KG1 (cell line): ENCODE measurements around the gene BCL11B.
"Not testable (repeated sequence)": the region's sequence is repeated elsewhere in the genome, so short reads cannot be mapped to it uniquely, and the experiment has no call there.

Experiments
- DNase-seq: peaks from one replicate; lab custom pipeline; 2025; lab: John Stamatoyannopoulos, UW

BCL11B gene

GRCh38 chr14:99239661-99240092, 32.3 kb downstream of the BCL11B start:
- no peak for DNase-seq

DNA sequence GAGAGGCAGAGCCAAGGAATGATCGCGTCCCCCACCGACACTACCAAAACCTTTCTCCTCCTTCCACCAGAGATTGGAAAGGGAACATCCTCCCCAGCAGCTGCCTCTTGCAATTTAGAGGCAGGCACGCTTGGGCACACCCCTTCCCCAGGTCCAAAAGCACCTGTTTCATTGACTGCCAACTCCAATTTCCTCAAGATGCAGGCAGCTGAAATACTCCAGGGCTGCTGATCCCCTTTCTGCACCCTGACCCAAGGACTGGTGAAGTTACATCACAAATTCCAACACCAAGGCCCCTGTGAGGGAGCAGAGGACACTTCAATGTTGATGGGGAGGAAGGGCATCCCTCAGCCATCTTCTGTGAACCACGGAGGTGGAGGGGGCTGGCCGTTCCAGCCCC, 33.8 kb downstream of the BCL11B start:
- DNase-seq, result no peak

DNA sequence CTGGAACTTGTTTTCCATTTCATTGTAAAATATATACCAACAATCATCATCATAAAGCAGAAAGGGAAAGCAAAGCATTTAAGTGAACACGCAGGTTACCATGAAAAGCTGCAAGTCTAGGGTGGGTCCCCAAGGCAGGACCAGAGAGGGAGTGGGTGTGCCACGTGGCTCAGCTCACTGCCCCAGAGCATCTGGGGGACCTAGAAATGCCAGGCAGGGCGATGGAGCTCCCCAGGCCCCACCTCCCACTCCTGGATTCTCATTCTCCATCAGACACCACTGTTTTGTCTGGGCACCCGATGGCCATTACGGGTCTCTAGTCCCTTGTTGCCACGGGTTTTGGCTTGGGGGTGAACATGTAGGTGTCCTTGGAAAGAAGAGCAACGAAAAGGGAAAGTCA, 34.7 kb downstream of the BCL11B start:
- DNase-seq, result no peak

GRCh38 chr14:99236386-99237138, 35.4 kb downstream of the BCL11B start:
- DNase-seq, result no peak

- DNase-seq, result no peak
Measured at GRCh38 chr14:99235582-99236320, 36.2 kb downstream of the BCL11B start.

GRCh38 chr14:99234961-99235571, 36.9 kb downstream of the BCL11B start:
- DNase-seq, result no peak

GRCh38 chr14:99234355-99234754, 37.6 kb downstream of the BCL11B start:
- no peak for DNase-seq

- no peak for DNase-seq
Measured at GRCh38 chr14:99233222-99234035, 38.6 kb downstream of the BCL11B start.

- no peak for DNase-seq
Measured at GRCh38 chr14:99232714-99233214, 39.2 kb downstream of the BCL11B start.

DNA sequence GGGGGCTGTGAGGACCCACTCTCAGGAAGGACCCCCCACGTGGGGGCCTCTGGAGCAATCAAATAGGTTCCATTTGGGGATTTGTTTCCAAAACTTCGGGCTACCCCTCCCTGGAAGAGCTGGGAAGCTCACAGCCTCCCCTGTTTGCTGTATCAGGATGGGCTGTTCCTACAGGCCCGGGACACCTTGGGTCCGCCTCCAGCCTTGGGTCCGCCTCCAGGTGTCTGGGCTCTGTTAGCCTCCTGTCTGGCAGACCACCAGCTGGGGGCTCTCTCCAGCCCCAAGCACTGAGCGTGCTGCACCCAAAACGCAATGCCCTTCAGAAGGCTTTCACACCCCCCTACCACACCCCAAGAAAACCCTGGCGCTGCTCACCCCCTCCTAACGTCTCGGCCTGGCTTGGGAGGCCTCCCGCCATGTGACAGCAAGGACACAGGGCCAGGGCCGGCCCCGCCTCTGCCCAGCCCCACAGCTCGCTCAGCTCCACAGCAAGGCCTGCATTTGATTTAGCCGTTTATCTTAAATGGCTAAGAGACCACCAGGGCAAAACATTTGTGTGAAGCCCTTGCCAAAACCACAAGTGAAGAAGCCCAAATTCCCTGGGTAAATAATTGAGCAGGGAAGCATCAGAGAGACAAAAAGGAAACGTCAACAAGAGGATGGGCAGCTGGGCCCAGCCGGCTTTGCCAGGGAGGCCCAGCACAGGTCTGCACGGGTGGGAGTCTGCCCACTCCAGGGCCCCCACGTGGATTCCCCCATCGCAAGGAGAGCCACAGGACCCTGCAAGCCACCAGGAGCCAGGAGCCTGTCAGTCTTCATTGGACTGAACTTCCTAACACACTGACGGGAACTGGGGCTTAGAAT, 39.9 kb downstream of the BCL11B start:
- no peak for DNase-seq

DNA sequence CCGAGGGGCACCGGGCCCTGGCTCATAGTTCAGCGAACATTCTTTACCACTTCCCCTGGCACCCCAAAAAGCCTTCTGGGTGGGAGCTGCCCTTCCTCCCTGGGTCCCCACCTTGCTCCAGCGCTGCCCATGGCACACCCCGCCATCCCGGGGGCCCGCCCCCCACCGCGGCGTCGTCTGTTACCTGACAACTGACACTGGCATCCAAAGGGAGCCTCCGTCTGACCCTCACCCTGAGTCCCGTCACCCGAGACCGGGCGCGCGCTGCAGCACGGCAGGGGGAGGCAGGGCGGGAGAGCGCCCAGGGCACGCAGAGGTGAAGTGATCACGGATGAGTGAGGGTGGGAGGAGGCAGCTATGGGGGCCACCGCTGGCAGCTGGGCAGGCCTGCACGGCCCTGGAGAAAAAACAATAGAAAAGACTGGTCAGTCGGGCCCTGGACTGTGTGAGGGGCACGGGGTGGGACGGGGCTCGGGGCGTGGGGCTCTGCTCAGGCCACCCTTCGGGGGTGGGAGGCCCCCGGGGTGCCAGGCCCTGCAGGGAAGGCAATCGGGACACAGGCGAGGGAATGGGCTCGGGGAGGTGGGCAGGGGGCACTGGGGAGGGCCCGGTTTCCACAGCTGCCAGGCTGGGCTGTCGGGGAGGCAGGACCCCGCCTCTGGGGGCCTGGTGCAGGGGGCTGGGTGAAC, 40.7 kb downstream of the BCL11B start:
- DNase-seq, result no peak

DNA sequence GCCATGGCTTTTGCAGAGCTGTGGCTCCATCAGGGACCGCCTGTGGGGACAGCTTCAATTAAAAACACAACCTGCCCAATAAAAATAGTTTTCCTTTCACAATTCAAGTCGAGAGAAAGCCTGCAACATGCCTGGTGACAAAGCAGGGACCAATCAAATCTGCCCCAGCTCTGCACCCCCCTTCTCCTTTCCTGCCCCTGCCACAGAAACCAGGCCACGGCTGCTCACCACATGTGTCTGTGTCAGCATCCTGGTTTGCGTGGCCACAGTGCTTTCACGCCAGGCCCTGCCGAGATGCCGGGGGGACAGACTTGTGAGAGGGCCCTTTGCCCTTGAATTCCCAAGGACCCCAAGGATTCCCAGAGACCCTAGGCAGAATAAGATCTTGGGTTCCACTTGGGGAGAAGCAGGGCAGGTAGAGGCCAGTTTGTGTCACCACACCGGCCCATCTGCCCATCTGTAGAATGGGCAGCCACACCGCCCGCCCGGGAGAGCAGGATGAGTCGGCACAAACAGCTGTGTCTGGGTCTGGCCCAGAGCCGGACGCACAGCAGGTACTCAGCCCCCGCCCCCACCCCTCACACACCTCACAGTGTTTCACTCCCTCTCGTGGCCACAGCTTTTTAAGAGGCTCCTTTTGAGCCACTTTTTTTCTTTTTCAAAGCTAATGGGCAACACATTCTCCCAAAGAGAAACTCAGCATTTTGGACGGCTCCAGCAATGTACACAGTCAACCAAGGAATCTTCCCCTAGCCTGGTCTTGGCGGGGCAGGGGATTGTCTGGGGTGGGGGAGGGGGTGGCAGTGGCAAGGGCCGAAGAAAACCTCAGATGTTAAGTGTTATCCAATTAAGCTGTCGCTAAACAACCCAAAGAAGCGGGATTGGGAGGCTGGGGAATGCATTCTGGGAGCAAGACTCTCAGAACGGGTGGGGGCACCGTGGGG, 41.5 kb downstream of the BCL11B start:
- no peak for DNase-seq

- DNase-seq, result no peak
Measured at GRCh38 chr14:99229654-99230207, 42.3 kb downstream of the BCL11B start.

GRCh38 chr14:99228760-99229159, 43.2 kb downstream of the BCL11B start:
- DNase-seq, result not testable (repeated sequence)

DNA sequence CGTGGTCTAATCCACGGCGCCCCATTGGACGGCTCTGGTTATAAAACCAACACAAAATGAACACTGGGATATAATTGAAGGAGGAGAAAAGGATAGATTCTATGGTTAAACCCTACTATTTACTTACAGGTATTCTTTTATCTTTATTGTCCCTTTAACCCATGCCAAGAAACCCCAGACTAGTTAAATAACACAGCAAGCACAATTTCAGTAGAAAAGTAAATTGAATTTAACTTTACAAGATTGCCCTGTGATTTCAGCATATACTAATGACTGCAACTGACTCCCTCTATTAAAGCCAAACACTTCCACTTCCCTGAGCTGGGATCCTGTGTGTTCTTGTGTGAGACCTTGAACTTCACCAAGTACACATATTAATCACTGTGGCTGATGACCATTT, 45.3 kb downstream of the BCL11B start:
- no peak for DNase-seq

DNA sequence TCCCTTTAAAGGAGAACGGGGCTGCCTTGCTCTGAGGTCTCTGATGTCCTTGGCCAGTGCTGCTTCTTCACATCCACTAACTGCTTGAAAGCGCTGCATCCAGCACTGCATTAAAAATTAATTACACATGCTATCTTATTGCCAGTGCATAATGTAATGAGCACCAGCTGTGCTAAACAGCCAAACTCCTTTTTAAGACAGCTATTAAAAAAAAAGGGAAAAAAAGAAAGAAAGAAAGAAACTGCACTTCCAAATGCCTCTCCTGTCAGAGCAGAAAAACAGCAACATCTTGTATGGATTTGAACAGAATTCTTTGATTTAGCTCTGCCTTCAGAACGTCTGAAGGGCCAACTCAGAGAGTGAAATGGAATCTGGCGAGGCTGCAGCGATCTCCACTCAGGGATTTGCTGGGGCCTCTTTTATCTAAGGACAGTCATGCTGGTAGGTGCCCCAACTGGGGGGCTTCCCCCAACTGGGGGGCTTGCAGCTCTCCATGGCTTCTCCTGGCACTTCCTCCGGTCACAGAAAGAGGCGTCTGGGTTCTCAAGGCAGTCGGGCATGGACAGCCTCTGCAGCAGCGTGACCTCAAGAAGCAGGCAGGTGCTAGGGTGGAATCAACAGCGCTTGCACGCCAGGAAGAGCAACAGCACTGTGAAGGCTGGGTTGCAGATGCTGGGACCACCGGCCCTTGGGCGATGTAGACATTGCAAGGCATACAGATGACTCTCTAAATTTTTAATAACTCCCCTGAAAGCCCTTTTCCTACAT, 46.4 kb downstream of the BCL11B start:
- no peak for DNase-seq

- no peak for DNase-seq
Measured at GRCh38 chr14:99224948-99225347, 47.0 kb downstream of the BCL11B start.
